Immature natural killer cell (primary cell): ENCODE results near the gene ARL4A. TPM values are rescaled to one million over a fixed set of nuclear protein-coding genes. Genes with fewer than 3 reads are reported as not detected.

Experiments
- DNase-seq, 3 donors: peaks; one replicate each; pipeline ENCODE4 v3.0.0; 2022; ENCODE audit warnings: mixed read lengths in 1 of 3
- H3K27ac Mint-ChIP-seq, 6 donors: one replicate each; pipeline ENCODE4 v1.8.0; 2020; ENCODE audit warnings: mixed read lengths in 6 of 6, mild to moderate bottlenecking in 5 of 6, inconsistent platforms in 4 of 6, moderate library complexity in 3 of 6
- H3K27me3 Mint-ChIP-seq, 3 donors: one replicate each; pipeline ENCODE4 v1.8.0; 2020 to 2021; ENCODE audit warnings: low read depth in 3 of 3, mild to moderate bottlenecking in 3 of 3, mixed read lengths in 3 of 3, moderate library complexity in 3 of 3, inconsistent platforms in 1 of 3
- H3K36me3 Mint-ChIP-seq, 3 donors: one replicate each; pipeline ENCODE4 v1.8.0; 2020; ENCODE audit warnings: mixed read lengths in 3 of 3, inconsistent platforms in 2 of 3, mild to moderate bottlenecking in 2 of 3
- H3K4me1 Mint-ChIP-seq, 2 donors: one replicate each; pipeline ENCODE4 v1.8.0; 2020; ENCODE audit warnings: inconsistent platforms in 2 of 2, mild to moderate bottlenecking in 2 of 2, mixed read lengths in 2 of 2, moderate library complexity in 1 of 2
- H3K4me3 Mint-ChIP-seq, 5 donors: one replicate each; pipeline ENCODE4 v1.8.0; 2020; ENCODE audit warnings: mild to moderate bottlenecking in 5 of 5, mixed read lengths in 5 of 5, inconsistent platforms in 3 of 5, moderate library complexity in 3 of 5
- H3K9me3 Mint-ChIP-seq, 6 donors: one replicate each; pipeline ENCODE4 v1.8.0; 2020; ENCODE audit warnings: mild to moderate bottlenecking in 6 of 6, mixed read lengths in 6 of 6, inconsistent platforms in 4 of 6, moderate library complexity in 3 of 6
- polyA plus RNA-seq, 3 donors: library from polyadenylated mRNA; unstranded; fragments of 300-500 nt; fragmentation: Illumina TruSeq; gene quantifications; one replicate each; pipeline ENCODE4 v1.2.3, GENCODE V29; 2021

The ARL4A gene
- polyA plus RNA-seq, 3 donors from 2014 or later, result 24.9 to 28.8 (median 25.0) TPM

GRCh38 chr7:12701433-12701832, 14.0 kb downstream of the ARL4A start:
- H3K9me3 Mint-ChIP-seq, result peaks cover 0 to 6% (median 0%) of the 10 kb centered on the region in 6 donors
- no peaks in the 10 kb centered on the region for H3K4me1 Mint-ChIP-seq
- DNase-seq, result no peak
- H3K27ac Mint-ChIP-seq, result no peak overlapping the region
- peaks cover 0 to 4% (median 4%) of the 10 kb centered on the region in 3 donors for H3K36me3 Mint-ChIP-seq
- H3K4me3 Mint-ChIP-seq, result no peak overlapping the region
- H3K27me3 Mint-ChIP-seq, result peaks cover 0 to 4% (median 3%) of the 10 kb centered on the region in 3 donors

- peaks cover 0 to 4% (median 3%) of the 10 kb centered on the region in 3 donors for H3K27me3 Mint-ChIP-seq
- peaks cover 0 to 6% (median 0%) of the 10 kb centered on the region in 6 donors for H3K9me3 Mint-ChIP-seq
- no peak overlapping the region for H3K4me3 Mint-ChIP-seq
- peaks cover 0 to 4% (median 4%) of the 10 kb centered on the region in 3 donors for H3K36me3 Mint-ChIP-seq
- no peaks in the 10 kb centered on the region for H3K4me1 Mint-ChIP-seq
- no peak overlapping the region for H3K27ac Mint-ChIP-seq
- no peak for DNase-seq
Observed at GRCh38 chr7:12703881-12704280, 16.4 kb downstream of the ARL4A start.

- H3K4me3 Mint-ChIP-seq, result no peak overlapping the region
- peaks cover 0 to 4% (median 3%) of the 10 kb centered on the region in 3 donors for H3K27me3 Mint-ChIP-seq
- H3K9me3 Mint-ChIP-seq, result peaks cover 0 to 6% (median 0%) of the 10 kb centered on the region in 6 donors
- no peak for DNase-seq
- no peaks in the 10 kb centered on the region for H3K4me1 Mint-ChIP-seq
- H3K27ac Mint-ChIP-seq, result no peak overlapping the region
- H3K36me3 Mint-ChIP-seq, result peaks cover 0 to 4% (median 4%) of the 10 kb centered on the region in 3 donors
Observed at GRCh38 chr7:12705878-12706277, 18.4 kb downstream of the ARL4A start.

- no peak for DNase-seq
- no peaks in the 10 kb centered on the region for H3K36me3 Mint-ChIP-seq
- no peaks in the 10 kb centered on the region for H3K4me1 Mint-ChIP-seq
- no peaks in the 10 kb centered on the region for H3K9me3 Mint-ChIP-seq
- H3K27me3 Mint-ChIP-seq, result peaks cover 0 to 4% (median 3%) of the 10 kb centered on the region in 3 donors
- H3K27ac Mint-ChIP-seq, result no peak overlapping the region
- H3K4me3 Mint-ChIP-seq, result no peak overlapping the region
Observed at GRCh38 chr7:12706900-12707536, 19.6 kb downstream of the ARL4A start.

GRCh38 chr7:12708314-12708713, 20.9 kb downstream of the ARL4A start:
- no peak overlapping the region for H3K27ac Mint-ChIP-seq
- H3K4me3 Mint-ChIP-seq, result no peak overlapping the region
- no peaks in the 10 kb centered on the region for H3K9me3 Mint-ChIP-seq
- peaks cover 0 to 3% (median 0%) of the 10 kb centered on the region in 3 donors for H3K27me3 Mint-ChIP-seq
- H3K36me3 Mint-ChIP-seq, result no peaks in the 10 kb centered on the region
- H3K4me1 Mint-ChIP-seq, result no peaks in the 10 kb centered on the region
- DNase-seq, result no peak

- Mint-ChIP-seq H3K4me1 (peaks cover 0 to 2% of the 10 kb centered on the region in 2 donors), H3K27me3 (peaks cover 0 to 1% (median 0%) of the 10 kb centered on the region in 3 donors), H3K27ac (no peak overlapping the region), H3K9me3 (no peaks in the 10 kb centered on the region), H3K36me3 (no peaks in the 10 kb centered on the region), H3K4me3 (no peak overlapping the region)
- no peak for DNase-seq
Observed at GRCh38 chr7:12709726-12710502, 22.5 kb downstream of the ARL4A start.

GRCh38 chr7:12711124-12711523, 23.7 kb downstream of the ARL4A start:
- DNase-seq, result no peak
- Mint-ChIP-seq H3K4me1 (peaks cover 9 to 15% of the 10 kb centered on the region in 2 donors), H3K9me3 (no peaks in the 10 kb centered on the region), H3K4me3 (no peak overlapping the region), H3K36me3 (no peaks in the 10 kb centered on the region), H3K27ac (no peak overlapping the region), H3K27me3 (no peaks in the 10 kb centered on the region)

- no peaks in the 10 kb centered on the region for H3K27me3 Mint-ChIP-seq
- no peak overlapping the region for H3K27ac Mint-ChIP-seq
- H3K36me3 Mint-ChIP-seq, result no peaks in the 10 kb centered on the region
- DNase-seq, result no peak
- peaks cover 11 to 26% of the 10 kb centered on the region in 2 donors for H3K4me1 Mint-ChIP-seq
- no peaks in the 10 kb centered on the region for H3K9me3 Mint-ChIP-seq
- no peak overlapping the region for H3K4me3 Mint-ChIP-seq
Observed at GRCh38 chr7:12712236-12712635, 24.8 kb downstream of the ARL4A start.

GRCh38 chr7:12713625-12714378, 26.4 kb downstream of the ARL4A start:
- H3K27ac Mint-ChIP-seq, result peak overlapping the region in 1 of 6 donors; percentile 1
- H3K36me3 Mint-ChIP-seq, result no peaks in the 10 kb centered on the region
- H3K4me3 Mint-ChIP-seq, result no peak overlapping the region
- H3K27me3 Mint-ChIP-seq, result peaks cover 0 to 1% (median 0%) of the 10 kb centered on the region in 3 donors
- DNase-seq, result no peak
- H3K9me3 Mint-ChIP-seq, result no peaks in the 10 kb centered on the region
- peaks cover 11 to 28% of the 10 kb centered on the region in 2 donors for H3K4me1 Mint-ChIP-seq

GRCh38 chr7:12714379-12714737, 26.9 kb downstream of the ARL4A start:
- Mint-ChIP-seq H3K4me1 (peaks cover 11 to 29% of the 10 kb centered on the region in 2 donors), H3K27me3 (peaks cover 0 to 1% (median 0%) of the 10 kb centered on the region in 3 donors), H3K27ac (no peak overlapping the region), H3K36me3 (no peaks in the 10 kb centered on the region), H3K9me3 (no peaks in the 10 kb centered on the region), H3K4me3 (no peak overlapping the region)
- no peak for DNase-seq

- H3K9me3 Mint-ChIP-seq, result no peaks in the 10 kb centered on the region
- H3K4me3 Mint-ChIP-seq, result peak overlapping the region in 2 of 5 donors; percentile 15 to 51
- H3K27ac Mint-ChIP-seq, result no peak overlapping the region
- DNase-seq, result peak in 2 of 3 donors; percentile 6 to 9
- H3K27me3 Mint-ChIP-seq, result peaks cover 0 to 1% (median 0%) of the 10 kb centered on the region in 3 donors
- no peaks in the 10 kb centered on the region for H3K36me3 Mint-ChIP-seq
- H3K4me1 Mint-ChIP-seq, result peaks cover 13 to 37% of the 10 kb centered on the region in 2 donors
Observed at GRCh38 chr7:12715372-12716133, 28.1 kb downstream of the ARL4A start.

GRCh38 chr7:12716134-12716681, 28.8 kb downstream of the ARL4A start:
- H3K4me1 Mint-ChIP-seq, result peaks cover 13 to 37% of the 10 kb centered on the region in 2 donors
- no peaks in the 10 kb centered on the region for H3K36me3 Mint-ChIP-seq
- DNase-seq, result no peak
- H3K9me3 Mint-ChIP-seq, result no peaks in the 10 kb centered on the region
- no peak overlapping the region for H3K27ac Mint-ChIP-seq
- H3K27me3 Mint-ChIP-seq, result peaks cover 0 to 2% (median 0%) of the 10 kb centered on the region in 3 donors
- peak overlapping the region in 2 of 5 donors; percentile 29 to 51 for H3K4me3 Mint-ChIP-seq

- no peaks in the 10 kb centered on the region for H3K9me3 Mint-ChIP-seq
- H3K4me1 Mint-ChIP-seq, result peaks cover 13 to 37% of the 10 kb centered on the region in 2 donors
- DNase-seq, result no peak
- no peak overlapping the region for H3K27ac Mint-ChIP-seq
- no peak overlapping the region for H3K4me3 Mint-ChIP-seq
- no peaks in the 10 kb centered on the region for H3K36me3 Mint-ChIP-seq
- peaks cover 0 to 4% (median under 1%) of the 10 kb centered on the region in 3 donors for H3K27me3 Mint-ChIP-seq
Observed at GRCh38 chr7:12716722-12717121, 29.3 kb downstream of the ARL4A start.
